ENCODE results near the gene RAB34. TPM values are rescaled to one million over a fixed set of nuclear protein-coding genes. Genes with fewer than 3 reads are reported as not detected.

Gene RAB34
- total RNA-seq, 1 donor from 2014 or later = 81.3 TPM

Other genes starting within 250 kb of the RAB34 start
- gene SLC13A2, start 244.2 kb downstream of the RAB34 start, total RNA-seq = not detected
- gene FOXN1, start 211.5 kb downstream of the RAB34 start, total RNA-seq = not detected
- gene UNC119, start 165.2 kb downstream of the RAB34 start, total RNA-seq = 28.3 TPM
- 40.4 TPM for gene PIGS, start 146.3 kb downstream of the RAB34 start, total RNA-seq
- 99.7 TPM for gene ALDOC, start 141.0 kb downstream of the RAB34 start, total RNA-seq
- 20.9 TPM for gene SPAG5, start 118.8 kb downstream of the RAB34 start, total RNA-seq
- gene RSKR, start 103.7 kb downstream of the RAB34 start, total RNA-seq = 14.4 TPM
- gene BLTP2, start 72.7 kb downstream of the RAB34 start, total RNA-seq = 115 TPM
- 33.7 TPM for gene SDF2, start 56.0 kb downstream of the RAB34 start, total RNA-seq
- 70.7 TPM for gene SUPT6H, start 55.7 kb downstream of the RAB34 start, total RNA-seq
- 7.6 TPM for gene PROCA1, start 6.0 kb downstream of the RAB34 start, total RNA-seq
- gene RPL23A, start 2.1 kb upstream of the RAB34 start, total RNA-seq = 1,089 TPM
- gene TLCD1, start 8.4 kb upstream of the RAB34 start, total RNA-seq = 3.1 TPM
- 3.4 TPM for gene NEK8, start 10.9 kb upstream of the RAB34 start, total RNA-seq
- gene TRAF4, start 26.1 kb upstream of the RAB34 start, total RNA-seq = 39.2 TPM
- 17.3 TPM for gene FAM222B, start 124.9 kb upstream of the RAB34 start, total RNA-seq
- gene ERAL1, start 137.1 kb upstream of the RAB34 start, total RNA-seq = 23.0 TPM
- 111 TPM for gene FLOT2, start 179.9 kb upstream of the RAB34 start, total RNA-seq
- gene DHRS13, start 185.2 kb upstream of the RAB34 start, total RNA-seq = 9.6 TPM
- gene PHF12, start 233.7 kb upstream of the RAB34 start, total RNA-seq = 42.8 TPM

Data from sciatic nerve (tissue), 1 donor.